ENCODE data around the gene WASF2. TPM values are rescaled to one million over a fixed set of nuclear protein-coding genes. Genes with fewer than 3 reads are reported as not detected.
"Not testable (repeated sequence)": the region's sequence is repeated elsewhere in the genome, so short reads cannot be mapped to it uniquely, and the experiment has no call there.

The WASF2 gene
- total and polyA plus RNA-seq, 11 donors = 14.2 to 103 (median 47.9) TPM

- WGBS, 4 donors = 73 to 91% (median 84%) methylated on average over 6 of the region's 6 CpGs
- DNase-seq = no peak
- H3K27ac ChIP-seq = no peak overlapping the region
- no peaks in the 10 kb centered on the region for H3K27me3 ChIP-seq
- peaks cover 0 to 20% (median 8%) of the 10 kb centered on the region in 9 donors for H3K36me3 ChIP-seq
- TF ChIP-seq POLR2A (IDR thresholded peaks at IDR 0.05) = no peak
- TF ChIP-seq, protein P1, sequence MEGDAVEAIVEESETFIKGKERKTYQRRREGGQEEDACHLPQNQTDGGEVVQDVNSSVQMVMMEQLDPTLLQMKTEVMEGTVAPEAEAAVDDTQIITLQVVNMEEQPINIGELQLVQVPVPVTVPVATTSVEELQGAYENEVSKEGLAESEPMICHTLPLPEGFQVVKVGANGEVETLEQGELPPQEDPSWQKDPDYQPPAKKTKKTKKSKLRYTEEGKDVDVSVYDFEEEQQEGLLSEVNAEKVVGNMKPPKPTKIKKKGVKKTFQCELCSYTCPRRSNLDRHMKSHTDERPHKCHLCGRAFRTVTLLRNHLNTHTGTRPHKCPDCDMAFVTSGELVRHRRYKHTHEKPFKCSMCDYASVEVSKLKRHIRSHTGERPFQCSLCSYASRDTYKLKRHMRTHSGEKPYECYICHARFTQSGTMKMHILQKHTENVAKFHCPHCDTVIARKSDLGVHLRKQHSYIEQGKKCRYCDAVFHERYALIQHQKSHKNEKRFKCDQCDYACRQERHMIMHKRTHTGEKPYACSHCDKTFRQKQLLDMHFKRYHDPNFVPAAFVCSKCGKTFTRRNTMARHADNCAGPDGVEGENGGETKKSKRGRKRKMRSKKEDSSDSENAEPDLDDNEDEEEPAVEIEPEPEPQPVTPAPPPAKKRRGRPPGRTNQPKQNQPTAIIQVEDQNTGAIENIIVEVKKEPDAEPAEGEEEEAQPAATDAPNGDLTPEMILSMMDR (IDR thresholded peaks at IDR 0.05) = no peak
- intact Hi-C loops (cut with DNase I) = no loop called here
- H3K4me3 ChIP-seq = no peak overlapping the region
- H3K4me1 ChIP-seq = peaks cover 0 to 95% (median 49%) of the 10 kb centered on the region in 12 donors
- H3K9me3 ChIP-seq = no peaks in the 10 kb centered on the region
- no peak for ATAC-seq
Measured at GRCh38 chr1:27469334-27469733, 20.6 kb downstream of the WASF2 start.

GRCh38 chr1:27468378-27468777 lies 21.6 kb downstream of the WASF2 start:
- H3K9me3 ChIP-seq; intact Hi-C loops (cut with DNase I); H3K4me3 ChIP-seq; H3K27ac ChIP-seq; DNase-seq; ATAC-seq; H3K27me3 ChIP-seq: not testable (repeated sequence)
- Histone ChIP-seq H3K36me3 (peaks cover 0 to 20% (median 8%) of the 10 kb centered on the region in 9 donors), H3K4me1 (peaks cover 0 to 95% (median 47%) of the 10 kb centered on the region in 12 donors)
- 93 to 96% (median 94%) methylated on average over 15 of the region's 15 CpGs for WGBS, 4 donors

DNA sequence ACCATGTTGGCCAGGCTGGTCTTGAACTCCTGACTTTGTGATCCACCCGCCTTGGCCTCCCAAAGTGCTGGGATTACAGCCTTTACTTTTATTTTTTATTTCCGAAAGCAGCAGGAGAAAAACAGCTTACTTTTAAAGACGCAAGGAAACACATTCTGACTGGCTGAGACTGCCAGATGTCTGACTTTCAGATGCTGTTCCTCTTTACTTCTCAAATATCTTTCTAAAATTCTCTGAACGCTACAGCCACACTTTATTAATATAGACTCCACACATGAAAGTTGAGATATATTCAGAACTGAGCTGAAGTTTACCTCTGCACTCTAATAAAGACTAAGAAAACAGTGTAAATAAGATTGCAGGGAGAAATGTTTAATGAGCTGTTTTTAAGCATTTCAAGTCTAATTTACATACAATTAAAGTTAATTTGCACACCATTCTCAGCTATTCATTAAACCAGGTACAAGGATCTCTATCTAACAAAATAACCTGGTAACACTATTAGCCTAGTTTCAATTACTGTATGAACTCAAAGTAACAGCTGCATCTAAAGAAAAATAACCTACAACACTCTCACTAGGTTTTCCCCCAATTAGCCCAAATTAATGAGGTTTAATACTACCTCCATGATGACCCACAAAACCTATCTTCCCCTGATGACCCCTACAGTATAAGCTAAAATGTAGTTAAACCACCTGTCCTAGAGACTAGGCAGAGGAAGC lies 24.9 kb downstream of the WASF2 start:
- intact Hi-C loops (cut with DNase I) = no loop called here
- no peaks in the 10 kb centered on the region for H3K27me3 ChIP-seq
- TF ChIP-seq POLR2A (IDR thresholded peaks at IDR 0.05) = no peak
- TF ChIP-seq, protein P1 (IDR thresholded peaks at IDR 0.05) = no peak
- WGBS, 4 donors = 75 to 82% (median 78%) methylated on average over 4 of the region's 4 CpGs
- peaks cover 0 to 80% (median 44%) of the 10 kb centered on the region in 12 donors for H3K4me1 ChIP-seq
- peak overlapping the region in 1 of 12 donors; percentile 42 for H3K27ac ChIP-seq
- DNase-seq = no peak
- no peak for ATAC-seq
- no peak overlapping the region for H3K4me3 ChIP-seq
- peaks cover 0 to 20% (median 8%) of the 10 kb centered on the region in 9 donors for H3K36me3 ChIP-seq
- H3K9me3 ChIP-seq = no peaks in the 10 kb centered on the region

DNA sequence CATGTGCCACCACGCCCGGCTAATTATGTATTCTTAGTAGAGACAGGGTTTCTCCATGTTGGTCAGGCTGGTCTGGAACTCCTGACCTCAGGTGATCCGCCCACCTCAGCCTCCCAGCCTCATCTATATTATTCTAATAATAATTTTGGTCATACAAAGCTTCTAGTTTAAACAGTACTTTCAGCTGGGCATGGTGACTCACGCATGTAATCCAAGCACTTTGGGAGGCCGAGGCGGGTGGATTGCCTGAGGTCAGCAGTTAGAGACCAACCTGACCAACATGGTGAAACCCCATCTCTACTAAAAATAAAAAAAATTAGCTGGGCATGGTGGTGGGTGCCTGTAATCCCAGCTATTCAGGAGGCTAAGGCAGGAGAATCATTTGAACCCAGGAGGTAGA lies 26.1 kb downstream of the WASF2 start:
- DNase-seq, ATAC-seq: not testable (repeated sequence)
- H3K4me1 ChIP-seq = peaks cover 0 to 79% (median 52%) of the 10 kb centered on the region in 12 donors

DNA sequence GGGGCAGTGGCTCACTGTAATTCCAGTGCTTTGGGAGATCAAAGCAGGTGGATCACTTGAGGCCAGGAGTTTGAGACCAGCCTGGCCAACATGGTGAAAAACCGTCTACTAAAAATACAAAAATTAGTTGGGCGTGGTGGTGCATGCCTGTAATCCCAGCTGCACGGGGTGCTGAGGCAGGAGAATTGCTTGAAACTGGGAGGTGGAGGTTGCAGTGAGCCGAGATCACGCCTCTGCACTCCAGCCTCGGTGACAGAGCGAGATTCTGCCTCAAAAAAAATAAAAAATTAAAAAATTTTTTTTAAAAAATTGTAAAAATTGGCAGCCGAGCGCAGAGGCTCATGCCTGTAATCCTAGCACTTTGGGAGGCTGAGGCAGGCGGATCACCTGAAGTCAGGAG lies 31.4 kb downstream of the WASF2 start:
- DNase-seq; H3K27ac ChIP-seq; H3K4me3 ChIP-seq; intact Hi-C loops (cut with DNase I); H3K27me3 ChIP-seq; H3K9me3 ChIP-seq; ATAC-seq; H3K36me3 ChIP-seq: not testable (repeated sequence)
- H3K4me1 ChIP-seq = peaks cover 0 to 52% (median 38%) of the 10 kb centered on the region in 12 donors
- WGBS, 4 donors = 80 to 91% (median 84%) methylated on average over 10 of the region's 10 CpGs

More for the DNA sequence above, 26.1 kb downstream of the WASF2 start:
- H3K9me3 ChIP-seq; intact Hi-C loops (cut with DNase I); H3K27me3 ChIP-seq; H3K4me3 ChIP-seq: not testable (repeated sequence)
- peak overlapping the region in 1 of 12 donors; percentile 42 for H3K27ac ChIP-seq
- H3K36me3 ChIP-seq = peaks cover 0 to 18% (median 8%) of the 10 kb centered on the region in 9 donors
- WGBS, 4 donors = 85 to 93% (median 88%) methylated on average over 6 of the region's 6 CpGs
